Cerebellar nuclear complex (tissue), 1 donor: ENCODE measurements around the gene GNB5.
"Not testable (repeated sequence)": the region's sequence is repeated elsewhere in the genome, so short reads cannot be mapped to it uniquely, and the experiment has no call there.

ENCODE experiments used
- DNase-seq, 2 experiments: peaks; one replicate each; lab custom pipeline; 2025; lab: John Stamatoyannopoulos, UW

GNB5 gene

GRCh38 chr15:52112203-52112750, 78.9 kb downstream of the GNB5 start:
- DNase-seq, result no peak

- no peak for DNase-seq
Observed at GRCh38 chr15:52111517-52112202, 79.5 kb downstream of the GNB5 start.

GRCh38 chr15:52109559-52110451, 81.4 kb downstream of the GNB5 start:
- DNase-seq, result no peak

- no peak for DNase-seq
Observed at GRCh38 chr15:52107238-52107637, 84.0 kb downstream of the GNB5 start.

GRCh38 chr15:52106641-52107040, 84.6 kb downstream of the GNB5 start:
- DNase-seq, result no peak

- no peak for DNase-seq
Observed at GRCh38 chr15:52105846-52106245, 85.3 kb downstream of the GNB5 start.

GRCh38 chr15:52104532-52105004, 86.6 kb downstream of the GNB5 start:
- no peak for DNase-seq

- no peak for DNase-seq
Observed at GRCh38 chr15:52103217-52104207, 87.7 kb downstream of the GNB5 start.

- no peak for DNase-seq
Observed at GRCh38 chr15:52102463-52102862, 88.7 kb downstream of the GNB5 start.

GRCh38 chr15:52101542-52102323, 89.5 kb downstream of the GNB5 start:
- DNase-seq, result no peak

GRCh38 chr15:52100807-52101442, 90.3 kb downstream of the GNB5 start:
- no peak for DNase-seq

- no peak for DNase-seq
Observed at GRCh38 chr15:52099651-52100272, 91.4 kb downstream of the GNB5 start.

GRCh38 chr15:52098323-52098722, 92.9 kb downstream of the GNB5 start:
- no peak for DNase-seq

GRCh38 chr15:52097180-52097579, 94.0 kb downstream of the GNB5 start:
- DNase-seq, result no peak

GRCh38 chr15:52096536-52096935, 94.7 kb downstream of the GNB5 start:
- DNase-seq, result not testable (repeated sequence)

GRCh38 chr15:52095597-52096262, 95.5 kb downstream of the GNB5 start:
- no peak for DNase-seq

- DNase-seq, result no peak
Observed at GRCh38 chr15:52094811-52095584, 96.2 kb downstream of the GNB5 start.
